Kidney glomerular epithelial cell (primary cell): ENCODE results near the gene MYO5B.

ENCODE experiments used
- DNase-seq: peaks from one replicate; lab custom pipeline; 2025; lab: John Stamatoyannopoulos, UW

MYO5B gene

GRCh38 chr18:49967636-49968313, 227.2 kb downstream of the MYO5B start:
- DNase-seq = no peak

GRCh38 chr18:49967171-49967570, 227.8 kb downstream of the MYO5B start:
- DNase-seq = peak; percentile 89

- peak; percentile 64 for DNase-seq
Measured at GRCh38 chr18:49966090-49966489, 228.9 kb downstream of the MYO5B start.

- DNase-seq = no peak
Measured at GRCh38 chr18:49963217-49963616, 231.7 kb downstream of the MYO5B start.

- DNase-seq = no peak
Measured at GRCh38 chr18:49961271-49961670, 233.7 kb downstream of the MYO5B start.

GRCh38 chr18:49960376-49960775, 234.6 kb downstream of the MYO5B start:
- no peak for DNase-seq

- no peak for DNase-seq
Measured at GRCh38 chr18:49959176-49959575, 235.8 kb downstream of the MYO5B start.

- no peak for DNase-seq
Measured at GRCh38 chr18:49955263-49955662, 239.7 kb downstream of the MYO5B start.

- no peak for DNase-seq
Measured at GRCh38 chr18:49953391-49953790, 241.6 kb downstream of the MYO5B start.

GRCh38 chr18:49949951-49950395, 245.0 kb downstream of the MYO5B start:
- DNase-seq = no peak

GRCh38 chr18:49948975-49949374, 246.0 kb downstream of the MYO5B start:
- DNase-seq = no peak

- no peak for DNase-seq
Measured at GRCh38 chr18:49944663-49945062, 250.3 kb downstream of the MYO5B start.

- DNase-seq = no peak
Measured at GRCh38 chr18:49936821-49937220, 258.1 kb downstream of the MYO5B start.

- DNase-seq = peak; percentile 8
Measured at GRCh38 chr18:49935215-49935614, 259.7 kb downstream of the MYO5B start.

GRCh38 chr18:49934457-49934856, 260.5 kb downstream of the MYO5B start:
- peak; percentile 24 for DNase-seq

- no peak for DNase-seq
Measured at GRCh38 chr18:49933530-49934128, 261.3 kb downstream of the MYO5B start.

GRCh38 chr18:49931760-49932159, 263.2 kb downstream of the MYO5B start:
- no peak for DNase-seq

GRCh38 chr18:49931179-49931578, 263.8 kb downstream of the MYO5B start:
- no peak for DNase-seq

- no peak for DNase-seq
Measured at GRCh38 chr18:49926106-49926745, 268.7 kb downstream of the MYO5B start.

GRCh38 chr18:49924293-49924983, 270.5 kb downstream of the MYO5B start:
- DNase-seq = no peak

GRCh38 chr18:49922228-49922627, 272.7 kb downstream of the MYO5B start:
- DNase-seq = no peak

- peak; percentile 49 for DNase-seq
Measured at GRCh38 chr18:49921318-49921985, 273.5 kb downstream of the MYO5B start.
